CD14-positive monocyte (primary cell): ENCODE measurements around the gene CGREF1. TPM values are rescaled to one million over a fixed set of nuclear protein-coding genes. Genes with fewer than 3 reads are reported as not detected.

ENCODE experiments used
- DNase-seq, 3 donors: peaks; one replicate each; pipeline ENCODE4 v3.0.0-alpha.2; 2011 to 2022
- H2AFZ ChIP-seq: 2 replicates; pipeline ENCODE4 v1.6.0; 2012; ENCODE audit warnings: mild to moderate bottlenecking, low read depth, low read length, inconsistent platforms; ENCODE audit not compliant: insufficient read depth, poor library complexity, severe bottlenecking
- H3K27ac ChIP-seq, 2 donors: 1 replicate in 1 of 2; 2 replicates in 1 of 2; pipeline ENCODE4 v1.5.1; 2012 to 2013; ENCODE audit warnings: low read length in 2 of 2, control low read depth in 1 of 2, inconsistent platforms in 1 of 2, low read depth in 1 of 2, mild to moderate bottlenecking in 1 of 2
- H3K27me3 ChIP-seq, 2 donors: one replicate each; pipeline versions ENCODE4 v1.6.0 to v1.6.1; 2011 to 2013; ENCODE audit warnings: low read length in 2 of 2; ENCODE audit not compliant: control insufficient read depth in 2 of 2, insufficient read depth in 2 of 2
- H3K36me3 ChIP-seq, 2 donors: replicated peaks in 1 of 2; 1 replicate in 1 of 2; 2 replicates in 1 of 2; pipeline versions ENCODE4 v1.5.1 to v1.6.1; 2012 to 2013; ENCODE audit warnings: low read length in 2 of 2, control low read depth in 1 of 2, inconsistent platforms in 1 of 2, mild to moderate bottlenecking in 1 of 2; ENCODE audit not compliant: insufficient read depth in 2 of 2, control insufficient read depth in 1 of 2
- H3K4me1 ChIP-seq, 2 donors: 1 replicate in 1 of 2; 2 replicates in 1 of 2; pipeline versions ENCODE4 v1.5.1 to v1.6.1; 2012 to 2013; ENCODE audit warnings: low read length in 2 of 2, control low read depth in 1 of 2, inconsistent platforms in 1 of 2, mild to moderate bottlenecking in 1 of 2, moderate library complexity in 1 of 2; ENCODE audit not compliant: insufficient read depth in 2 of 2, control insufficient read depth in 1 of 2
- H3K4me2 ChIP-seq: replicated peaks from 2 replicates; pipeline ENCODE3; 2012; ENCODE audit warnings: low read length, moderate library complexity, mild to moderate bottlenecking; ENCODE audit not compliant: poor library complexity, severe bottlenecking; ENCODE audit errors: extremely low read depth
- H3K4me3 ChIP-seq, 3 experiments: fragments of 200-600 bp in 1 of 3; sonication (generic) in 1 of 3; replicated peaks in 1 of 3; 1 replicate in 2 of 3; 2 replicates in 1 of 3; pipeline ENCODE4 v1.5.1; 2011 to 2013; ENCODE audit warnings: low read length in 3 of 3, mild to moderate bottlenecking in 3 of 3, control low read depth in 2 of 3, low read depth in 2 of 3, inconsistent platforms in 1 of 3, moderate library complexity in 1 of 3
- H3K79me2 ChIP-seq: 2 replicates; pipeline ENCODE4 v1.6.0; 2012; ENCODE audit warnings: mild to moderate bottlenecking, control low read depth, inconsistent platforms, low read length, moderate library complexity; ENCODE audit not compliant: insufficient read depth
- H3K9ac ChIP-seq: 2 replicates; pipeline ENCODE4 v1.6.0; 2017; ENCODE audit warnings: low read length, mild to moderate bottlenecking; ENCODE audit not compliant: insufficient read depth, poor library complexity, severe bottlenecking
- H3K9me3 ChIP-seq, 2 donors: replicated peaks in 1 of 2; 1 replicate in 1 of 2; 2 replicates in 1 of 2; pipeline versions ENCODE4 v1.5.1 to v1.6.1; 2012 to 2013; ENCODE audit warnings: low read length in 2 of 2, control low read depth in 1 of 2; ENCODE audit not compliant: control insufficient read depth in 1 of 2, insufficient read depth in 1 of 2
- H4K20me1 ChIP-seq: 2 replicates; pipeline ENCODE4 v1.6.0; 2012; ENCODE audit warnings: mild to moderate bottlenecking, low read length, control low read depth, moderate library complexity; ENCODE audit not compliant: insufficient read depth
- H3K27ac Mint-ChIP-seq, 7 donors: one replicate each; pipeline ENCODE4 v1.8.0; 2020; ENCODE audit warnings: mild to moderate bottlenecking in 7 of 7, mixed read lengths in 7 of 7, moderate library complexity in 6 of 7, inconsistent platforms in 2 of 7
- H3K27me3 Mint-ChIP-seq, 3 donors: one replicate each; pipeline ENCODE4 v1.8.0; 2021 to 2022; ENCODE audit warnings: low read depth in 3 of 3, mild to moderate bottlenecking in 3 of 3, mixed read lengths in 3 of 3, moderate library complexity in 3 of 3, inconsistent platforms in 1 of 3
- H3K36me3 Mint-ChIP-seq, 2 donors: one replicate each; pipeline ENCODE4 v1.8.0; 2020; ENCODE audit warnings: mixed read lengths in 2 of 2, inconsistent platforms in 1 of 2, mild to moderate bottlenecking in 1 of 2
- H3K4me1 Mint-ChIP-seq: one replicate; pipeline ENCODE4 v1.8.0; 2020; ENCODE audit warnings: mild to moderate bottlenecking, mixed read lengths
- H3K4me3 Mint-ChIP-seq, 2 donors: one replicate each; pipeline ENCODE4 v1.8.0; 2020; ENCODE audit warnings: mild to moderate bottlenecking in 2 of 2, mixed read lengths in 2 of 2, moderate library complexity in 1 of 2
- H3K9me3 Mint-ChIP-seq, 7 donors: one replicate each; pipeline ENCODE4 v1.8.0; 2020 to 2022; ENCODE audit warnings: mixed read lengths in 7 of 7, mild to moderate bottlenecking in 6 of 7, moderate library complexity in 6 of 7, inconsistent platforms in 2 of 7
- WGBS: methylation state at CpG from one replicate; pipeline ENCODE4 v1.1.5; 2013; ENCODE audit warnings: missing lambda C conversion rate; ENCODE audit not compliant: insufficient coverage; 5-methylcytosine and 5-hydroxymethylcytosine counted together
- intact Hi-C, 2 donors: fragments of 100-400 bp; cut with micrococcal nuclease; formaldehyde crosslinking; loops; one replicate each; pipeline versions ENCODE4 v1.15.0 to v1.15.1; 2023
- polyA plus RNA-seq, 3 donors: library from polyadenylated mRNA; depleted of rRNA in 1 of 3; unstranded in 2 of 3; stranded (reverse) in 1 of 3; fragments of 300-500 nt in 2 of 3; fragments of >200 nt in 1 of 3; fragmentation: Illumina TruSeq in 2 of 3; gene quantifications; 1 replicate in 2 of 3; 2 replicates in 1 of 3; pipeline ENCODE4 v1.2.3, GENCODE V29; 2012 to 2021
- TF ChIP-seq, protein P1 (sequence below): fragments of 200-600 bp; IDR thresholded peaks from one replicate; pipeline ENCODE4 v1.8.0; 2022; ENCODE audit warnings: antibody characterized with exemption, mild to moderate bottlenecking

CGREF1 gene
- polyA plus RNA-seq, 3 donors: not detected

DNA sequence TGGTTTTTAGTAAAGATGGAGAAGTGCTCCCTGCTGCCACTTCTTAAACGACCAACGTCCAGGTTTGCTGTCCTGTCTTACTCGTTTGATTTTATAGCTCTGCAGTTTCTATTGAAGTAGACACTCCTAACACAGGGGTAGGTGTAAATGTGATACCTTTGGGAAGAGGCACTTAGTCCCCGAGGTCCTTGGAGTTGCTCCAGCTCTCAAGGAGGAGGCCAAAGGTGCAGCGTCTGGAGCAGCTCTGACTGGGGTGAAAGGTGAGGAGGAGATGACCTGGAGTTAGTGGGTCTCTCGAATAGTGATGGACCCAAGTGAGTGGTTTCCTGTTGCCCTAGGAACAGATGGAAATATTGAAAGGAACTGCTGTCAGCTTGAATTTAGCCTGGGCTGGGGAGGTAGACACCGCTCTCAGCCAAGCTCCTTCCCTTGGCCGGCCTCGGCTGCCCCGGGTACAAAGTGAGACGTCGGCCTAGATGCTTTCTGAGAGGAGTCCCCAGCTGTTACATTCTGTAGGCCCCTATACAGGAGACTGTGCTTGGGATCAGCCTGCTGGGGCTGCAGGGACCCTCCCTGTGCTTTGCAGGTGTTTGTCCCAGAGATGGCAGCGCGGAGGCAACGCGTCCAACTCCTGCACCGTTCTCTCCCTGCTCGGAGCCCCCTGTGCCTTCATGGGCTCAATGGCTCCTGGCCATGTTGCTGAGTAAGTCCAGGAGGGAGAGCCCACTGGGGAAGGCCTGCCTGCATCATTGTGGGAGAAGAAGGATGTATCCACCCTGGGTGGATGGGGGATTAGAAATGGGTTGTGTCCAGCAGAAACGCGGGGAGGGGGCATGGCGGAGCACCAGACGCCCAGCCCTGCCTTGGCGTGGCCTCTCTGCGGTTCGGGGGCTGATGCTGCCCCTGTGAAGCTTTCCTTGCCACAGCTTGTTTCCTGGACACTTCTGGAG, 26.9 kb downstream of the CGREF1 start:
- Histone ChIP-seq H3K79me2 (no peaks in the 10 kb centered on the region), H3K36me3 (no peaks in the 10 kb centered on the region), H3K4me3 (no peak overlapping the region), H3K27me3 (no peaks in the 10 kb centered on the region), H3K4me1 (peaks cover 18 to 22% of the 10 kb centered on the region in 2 donors), H4K20me1 (no peaks in the 10 kb centered on the region), H3K4me2 (no peak overlapping the region), H3K9me3 (no peaks in the 10 kb centered on the region), H3K9ac (no peak overlapping the region), H2AFZ (no peak overlapping the region), H3K27ac (no peak overlapping the region)
- Mint-ChIP-seq H3K4me1 (peaks cover 21% of the 10 kb centered on the region), H3K9me3 (no peaks in the 10 kb centered on the region), H3K27ac (peak overlapping the region in 1 of 7 donors; percentile 23), H3K36me3 (peaks cover 0 to 3% of the 10 kb centered on the region in 2 donors), H3K27me3 (peaks cover 0 to 8% (median 6%) of the 10 kb centered on the region in 3 donors), H3K4me3 (no peak overlapping the region)
- WGBS: 74% methylated on average over 18 of the region's 25 CpGs
- intact Hi-C loops: no loop called here
- DNase-seq: no peak
- TF ChIP-seq, protein P1, sequence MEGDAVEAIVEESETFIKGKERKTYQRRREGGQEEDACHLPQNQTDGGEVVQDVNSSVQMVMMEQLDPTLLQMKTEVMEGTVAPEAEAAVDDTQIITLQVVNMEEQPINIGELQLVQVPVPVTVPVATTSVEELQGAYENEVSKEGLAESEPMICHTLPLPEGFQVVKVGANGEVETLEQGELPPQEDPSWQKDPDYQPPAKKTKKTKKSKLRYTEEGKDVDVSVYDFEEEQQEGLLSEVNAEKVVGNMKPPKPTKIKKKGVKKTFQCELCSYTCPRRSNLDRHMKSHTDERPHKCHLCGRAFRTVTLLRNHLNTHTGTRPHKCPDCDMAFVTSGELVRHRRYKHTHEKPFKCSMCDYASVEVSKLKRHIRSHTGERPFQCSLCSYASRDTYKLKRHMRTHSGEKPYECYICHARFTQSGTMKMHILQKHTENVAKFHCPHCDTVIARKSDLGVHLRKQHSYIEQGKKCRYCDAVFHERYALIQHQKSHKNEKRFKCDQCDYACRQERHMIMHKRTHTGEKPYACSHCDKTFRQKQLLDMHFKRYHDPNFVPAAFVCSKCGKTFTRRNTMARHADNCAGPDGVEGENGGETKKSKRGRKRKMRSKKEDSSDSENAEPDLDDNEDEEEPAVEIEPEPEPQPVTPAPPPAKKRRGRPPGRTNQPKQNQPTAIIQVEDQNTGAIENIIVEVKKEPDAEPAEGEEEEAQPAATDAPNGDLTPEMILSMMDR: no peak

DNA sequence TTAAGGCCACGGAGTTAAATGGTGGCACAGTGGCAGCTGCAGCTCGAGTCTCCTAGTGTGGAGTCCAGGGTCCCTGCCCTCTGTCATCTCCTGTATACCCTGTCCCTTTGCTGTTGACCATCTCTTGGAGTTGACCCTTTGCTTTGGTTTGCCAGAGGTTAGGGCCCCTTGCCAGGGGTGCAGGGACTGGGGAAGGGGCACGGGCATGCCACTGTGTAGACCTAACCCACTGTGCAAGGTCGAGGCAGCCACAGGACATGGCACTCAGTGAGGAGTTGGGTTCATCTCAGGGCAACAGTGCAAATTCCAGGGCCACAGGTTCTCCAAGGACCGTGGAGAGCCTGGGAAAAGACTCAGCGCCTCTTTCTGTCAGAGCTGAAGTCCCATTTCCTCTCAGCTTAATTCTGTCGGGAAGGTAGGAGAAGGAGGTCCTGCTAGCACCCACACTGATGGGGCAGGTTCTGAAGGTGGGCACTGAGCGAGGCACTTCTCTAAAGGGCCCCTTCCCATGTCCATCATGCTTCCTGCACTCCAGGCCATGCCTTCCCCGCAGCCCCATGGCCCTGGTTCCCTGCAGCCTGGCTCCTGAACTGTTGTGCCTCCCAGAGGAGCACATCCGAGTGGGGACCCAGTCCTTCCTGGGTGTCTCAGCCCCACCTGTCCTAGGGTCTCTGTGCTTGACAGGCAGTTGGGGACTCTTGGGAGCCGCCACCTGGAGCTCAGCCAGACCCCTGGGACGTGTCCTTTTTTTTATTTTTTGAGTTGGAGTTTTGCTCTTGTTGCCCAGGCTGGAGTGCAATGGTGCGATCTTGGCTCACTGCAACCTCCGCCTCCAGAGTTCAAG, 29.6 kb downstream of the CGREF1 start:
- intact Hi-C loops: loop anchor here (5.0 kb wide), 2 partner anchors 37 to 123 kb away; partner anchors contain the start of genes AGBL5 (in 2 of the 2), ATRAID (in 1 of the 2) and SLC5A6 (in 1 of the 2)

More for the DNA sequence above, 29.6 kb downstream of the CGREF1 start:
- H3K4me1 ChIP-seq: peaks cover 18 to 25% of the 10 kb centered on the region in 2 donors
- Mint-ChIP-seq H3K27ac (no peak overlapping the region), H3K4me3 (no peak overlapping the region), H3K27me3 (peaks cover 0 to 7% (median 6%) of the 10 kb centered on the region in 3 donors), H3K36me3 (peaks cover 0 to 3% of the 10 kb centered on the region in 2 donors), H3K9me3 (no peaks in the 10 kb centered on the region), H3K4me1 (peaks cover 21% of the 10 kb centered on the region)
- no peaks in the 10 kb centered on the region for H3K36me3 ChIP-seq
- TF ChIP-seq, protein P1: no peak
- H3K27ac ChIP-seq: no peak overlapping the region
- no peak for DNase-seq
- no peak overlapping the region for H2AFZ ChIP-seq
- H3K9ac ChIP-seq: no peak overlapping the region
- no peak overlapping the region for H3K4me3 ChIP-seq
- no peaks in the 10 kb centered on the region for H3K9me3 ChIP-seq
- 97% methylated on average over 12 of the region's 14 CpGs for WGBS
- H3K4me2 ChIP-seq: no peak overlapping the region
- H3K79me2 ChIP-seq: no peaks in the 10 kb centered on the region
- H3K27me3 ChIP-seq: no peaks in the 10 kb centered on the region
- H4K20me1 ChIP-seq: no peaks in the 10 kb centered on the region
